ENCODE results near the gene OR8B4. TPM values are rescaled to one million over a fixed set of nuclear protein-coding genes. Genes with fewer than 3 reads are reported as not detected.

The OR8B4 gene
- total RNA-seq, 1 donor from 2014 or later = not detected

DNA sequence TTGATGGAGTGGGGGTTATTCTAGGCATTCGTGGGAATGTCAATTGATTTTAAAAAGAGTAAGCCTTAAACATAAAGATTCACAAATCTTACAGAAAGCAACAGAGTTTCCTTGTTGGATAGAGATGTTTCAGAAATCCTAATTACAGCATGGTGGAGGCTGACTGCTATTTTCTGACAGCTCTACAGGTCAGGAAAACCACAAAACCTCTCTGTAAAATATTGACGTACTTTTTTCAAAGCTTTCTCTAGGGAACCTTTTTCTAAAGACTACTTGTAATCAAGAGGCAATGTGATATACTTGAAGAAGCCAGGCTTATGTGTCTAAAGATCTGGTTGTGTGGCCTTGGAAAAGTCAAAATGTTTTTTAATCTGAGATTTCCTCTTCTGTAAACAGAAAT, 29.9 kb upstream of the OR8B4 start:
- Histone ChIP-seq H3K9me3 (ENCODE audit: control insufficient read depth in 3 of 3, low read length in 3 of 3) (no peaks in the 10 kb centered on the region), H3K36me3 (ENCODE audit: control insufficient read depth in 3 of 3, insufficient read depth in 3 of 3, low read length in 3 of 3) (no peaks in the 10 kb centered on the region), H3K27me3 (ENCODE audit: control insufficient read depth in 3 of 3, insufficient read depth in 3 of 3, low read length in 3 of 3) (no peaks in the 10 kb centered on the region), H3K4me1 (ENCODE audit: control insufficient read depth in 3 of 3, insufficient read depth in 3 of 3, low read length in 3 of 3) (no peaks in the 10 kb centered on the region), H3K9ac (ENCODE audit: low read depth in 1 of 3, low read length in 3 of 3) (no peak overlapping the region), H3K27ac (ENCODE audit: low read depth, low read length) (no peak overlapping the region), H3K4me3 (ENCODE audit: low read length in 3 of 3) (no peak overlapping the region)

DNA sequence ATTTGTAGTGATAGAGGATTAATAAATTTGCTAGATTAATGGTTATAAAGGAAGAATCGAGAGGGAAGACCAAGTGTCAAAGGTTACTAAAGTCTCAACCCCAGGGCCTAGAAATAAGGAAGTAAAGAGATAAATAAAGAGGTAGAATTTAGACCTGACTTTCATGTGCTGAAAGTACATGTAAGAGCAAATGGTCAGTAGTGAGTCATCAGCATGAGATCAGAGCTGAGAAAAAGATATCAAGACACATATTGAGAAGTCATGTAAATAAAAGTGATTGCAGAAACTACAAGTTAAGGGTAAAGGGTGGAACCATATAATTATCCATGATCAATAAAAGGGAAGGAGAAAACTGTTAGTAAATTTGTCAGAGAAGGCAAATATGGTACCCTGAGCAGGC, 22.2 kb upstream of the OR8B4 start:
- H3K9me3 ChIP-seq (ENCODE audit: control insufficient read depth in 3 of 3, low read length in 3 of 3) = no peaks in the 10 kb centered on the region
- no peaks in the 10 kb centered on the region for H3K4me1 ChIP-seq (ENCODE audit: control insufficient read depth in 3 of 3, insufficient read depth in 3 of 3, low read length in 3 of 3)
- no peaks in the 10 kb centered on the region for H3K36me3 ChIP-seq (ENCODE audit: control insufficient read depth in 3 of 3, insufficient read depth in 3 of 3, low read length in 3 of 3)
- H3K4me3 ChIP-seq (ENCODE audit: low read length in 3 of 3) = no peak overlapping the region
- no peaks in the 10 kb centered on the region for H3K27me3 ChIP-seq (ENCODE audit: control insufficient read depth in 3 of 3, insufficient read depth in 3 of 3, low read length in 3 of 3)
- H3K9ac ChIP-seq (ENCODE audit: low read depth in 1 of 3, low read length in 3 of 3) = no peak overlapping the region
- H3K27ac ChIP-seq (ENCODE audit: low read depth, low read length) = no peak overlapping the region

DNA sequence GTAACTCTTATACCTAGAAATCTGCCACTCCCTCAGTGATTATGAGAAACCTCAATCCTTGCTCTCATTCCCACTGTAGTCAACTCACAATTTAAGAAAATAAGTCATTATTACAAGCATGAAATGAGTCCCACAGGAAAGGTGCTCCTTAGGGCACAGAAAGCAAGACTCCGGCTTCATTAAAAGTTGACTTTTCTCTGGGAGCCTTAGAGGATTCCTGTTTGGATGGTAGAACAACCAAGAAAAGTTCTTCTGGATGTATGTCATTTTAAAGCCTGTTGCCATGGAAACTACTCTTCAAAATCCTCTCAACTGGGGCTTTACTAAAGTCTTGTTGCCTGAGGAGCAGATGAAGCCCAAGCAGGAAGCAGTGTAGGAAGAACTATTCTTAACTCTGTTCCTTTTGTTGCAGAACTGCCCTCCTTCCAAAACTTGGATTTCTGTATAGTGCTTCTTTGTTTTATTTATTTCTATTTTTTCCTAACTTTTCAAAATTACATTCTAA, 21.0 kb upstream of the OR8B4 start, which contains the start of gene OR8B8:
TSS of gene OR8B8 (minus strand) at position 51 of the 505 bp plus-strand sequence. CDS start 4,611 bp downstream, outside the sequence.
- no peaks in the 10 kb centered on the region for H3K4me1 ChIP-seq (ENCODE audit: control insufficient read depth in 3 of 3, insufficient read depth in 3 of 3, low read length in 3 of 3)
- H3K27ac ChIP-seq (ENCODE audit: low read depth, low read length) = no peak within 1 kb of the TSS
- no peaks in the 10 kb centered on the region for H3K36me3 ChIP-seq (ENCODE audit: control insufficient read depth in 3 of 3, insufficient read depth in 3 of 3, low read length in 3 of 3)
- no peaks in the 10 kb centered on the region for H3K27me3 ChIP-seq (ENCODE audit: control insufficient read depth in 3 of 3, insufficient read depth in 3 of 3, low read length in 3 of 3)
- no peaks in the 10 kb centered on the region for H3K9me3 ChIP-seq (ENCODE audit: control insufficient read depth in 3 of 3, low read length in 3 of 3)
- H3K9ac ChIP-seq (ENCODE audit: low read depth in 1 of 3, low read length in 3 of 3) = no peak within 1 kb of the TSS
- no peak within 1 kb of the TSS for H3K4me3 ChIP-seq (ENCODE audit: low read length in 3 of 3)

DNA sequence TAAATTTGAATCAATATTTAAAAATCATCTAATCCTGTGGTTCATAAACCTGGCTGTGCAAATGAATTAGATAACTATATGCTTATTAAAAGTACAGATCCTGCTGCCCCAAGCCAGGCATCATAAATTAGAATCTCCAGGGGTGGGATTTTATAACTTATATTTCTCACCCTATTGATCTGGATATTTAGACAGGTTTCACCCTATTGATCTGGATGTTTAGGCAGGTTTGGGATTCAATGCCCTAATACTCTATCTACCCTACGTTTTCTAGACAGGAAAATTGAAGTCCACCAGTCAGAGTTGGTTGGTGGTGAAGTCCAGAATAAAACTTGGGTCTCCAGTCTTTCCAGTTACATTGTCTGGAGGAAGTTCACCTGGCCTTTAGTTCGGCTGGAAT, 18.2 kb upstream of the OR8B4 start:
- Histone ChIP-seq H3K27me3 (ENCODE audit: control insufficient read depth in 3 of 3, insufficient read depth in 3 of 3, low read length in 3 of 3) (no peaks in the 10 kb centered on the region), H3K36me3 (ENCODE audit: control insufficient read depth in 3 of 3, insufficient read depth in 3 of 3, low read length in 3 of 3) (no peaks in the 10 kb centered on the region), H3K9ac (ENCODE audit: low read depth in 1 of 3, low read length in 3 of 3) (no peak overlapping the region), H3K9me3 (ENCODE audit: control insufficient read depth in 3 of 3, low read length in 3 of 3) (no peaks in the 10 kb centered on the region), H3K27ac (ENCODE audit: low read depth, low read length) (no peak overlapping the region), H3K4me3 (ENCODE audit: low read length in 3 of 3) (no peak overlapping the region), H3K4me1 (ENCODE audit: control insufficient read depth in 3 of 3, insufficient read depth in 3 of 3, low read length in 3 of 3) (no peaks in the 10 kb centered on the region)

DNA sequence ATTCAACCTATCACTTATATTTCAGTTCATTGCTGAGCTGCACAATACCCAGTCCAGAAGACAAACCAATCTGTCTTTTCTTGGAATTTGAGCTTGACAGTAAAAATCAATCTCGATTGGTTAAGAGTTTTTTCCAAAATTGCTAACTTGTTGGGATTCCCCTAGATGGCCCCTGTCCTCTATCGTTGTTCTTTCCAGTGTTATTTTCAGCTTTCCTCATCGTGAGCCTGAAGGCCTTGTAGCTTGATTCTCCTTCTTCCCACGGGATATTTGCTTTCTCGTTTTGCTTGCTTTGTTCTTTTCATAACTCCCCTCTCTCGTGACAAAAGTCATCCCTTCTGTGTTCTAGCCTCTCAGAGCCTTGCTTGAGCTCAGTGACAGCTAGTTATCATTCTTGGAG, 17.8 kb upstream of the OR8B4 start:
- no peaks in the 10 kb centered on the region for H3K4me1 ChIP-seq (ENCODE audit: control insufficient read depth in 3 of 3, insufficient read depth in 3 of 3, low read length in 3 of 3)
- H3K9me3 ChIP-seq (ENCODE audit: control insufficient read depth in 3 of 3, low read length in 3 of 3) = no peaks in the 10 kb centered on the region
- no peaks in the 10 kb centered on the region for H3K27me3 ChIP-seq (ENCODE audit: control insufficient read depth in 3 of 3, insufficient read depth in 3 of 3, low read length in 3 of 3)
- H3K27ac ChIP-seq (ENCODE audit: low read depth, low read length) = no peak overlapping the region
- H3K4me3 ChIP-seq (ENCODE audit: low read length in 3 of 3) = no peak overlapping the region
- no peaks in the 10 kb centered on the region for H3K36me3 ChIP-seq (ENCODE audit: control insufficient read depth in 3 of 3, insufficient read depth in 3 of 3, low read length in 3 of 3)
- no peak overlapping the region for H3K9ac ChIP-seq (ENCODE audit: low read depth in 1 of 3, low read length in 3 of 3)

DNA sequence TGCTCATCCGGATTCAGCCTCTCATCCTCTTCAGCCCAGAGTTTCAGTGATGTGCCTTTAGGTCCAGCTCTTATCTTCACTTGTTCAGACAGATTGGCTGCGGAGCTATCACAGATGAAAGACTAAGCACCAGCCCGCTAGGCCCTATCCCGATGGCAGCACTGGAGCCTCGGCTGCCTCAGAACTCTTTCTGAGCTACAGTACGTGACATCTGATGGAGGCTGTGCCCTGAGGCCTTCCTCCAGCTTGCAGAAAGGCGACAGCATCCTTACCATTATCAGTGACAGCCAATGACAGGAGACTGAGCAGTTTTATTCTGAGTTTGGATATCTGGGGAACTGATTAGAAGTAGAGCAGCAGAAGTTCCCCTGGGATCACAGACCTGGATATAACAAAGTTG, 16.8 kb upstream of the OR8B4 start:
- Histone ChIP-seq H3K4me1 (ENCODE audit: control insufficient read depth in 3 of 3, insufficient read depth in 3 of 3, low read length in 3 of 3) (no peaks in the 10 kb centered on the region), H3K4me3 (ENCODE audit: low read length in 3 of 3) (no peak overlapping the region), H3K27ac (ENCODE audit: low read depth, low read length) (no peak overlapping the region), H3K27me3 (ENCODE audit: control insufficient read depth in 3 of 3, insufficient read depth in 3 of 3, low read length in 3 of 3) (no peaks in the 10 kb centered on the region), H3K9me3 (ENCODE audit: control insufficient read depth in 3 of 3, low read length in 3 of 3) (no peaks in the 10 kb centered on the region), H3K9ac (ENCODE audit: low read depth in 1 of 3, low read length in 3 of 3) (no peak overlapping the region), H3K36me3 (ENCODE audit: control insufficient read depth in 3 of 3, insufficient read depth in 3 of 3, low read length in 3 of 3) (no peaks in the 10 kb centered on the region)

DNA sequence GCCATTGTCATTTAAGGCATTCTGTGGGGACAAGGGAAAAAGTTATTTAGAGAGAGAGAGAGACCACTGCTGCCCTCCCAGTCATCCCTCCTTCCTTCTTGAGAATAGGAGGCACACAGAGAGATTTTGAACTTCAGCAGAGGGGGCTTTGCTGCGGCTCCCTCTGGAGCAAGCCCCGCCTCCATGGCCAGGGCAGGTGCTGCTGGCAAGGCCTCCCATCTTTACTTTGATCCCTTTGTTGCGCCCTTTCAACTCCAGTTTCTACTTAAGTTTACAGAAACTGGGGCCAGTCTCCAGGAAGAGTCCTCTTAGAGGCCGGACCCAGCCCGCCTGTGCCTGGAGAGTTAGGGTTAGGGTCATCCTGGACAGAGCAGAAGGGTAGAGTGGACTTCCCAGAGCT, 16.4 kb upstream of the OR8B4 start:
- no peaks in the 10 kb centered on the region for H3K9me3 ChIP-seq (ENCODE audit: control insufficient read depth in 3 of 3, low read length in 3 of 3)
- no peak overlapping the region for H3K9ac ChIP-seq (ENCODE audit: low read depth in 1 of 3, low read length in 3 of 3)
- H3K4me1 ChIP-seq (ENCODE audit: control insufficient read depth in 3 of 3, insufficient read depth in 3 of 3, low read length in 3 of 3) = no peaks in the 10 kb centered on the region
- H3K36me3 ChIP-seq (ENCODE audit: control insufficient read depth in 3 of 3, insufficient read depth in 3 of 3, low read length in 3 of 3) = no peaks in the 10 kb centered on the region
- no peak overlapping the region for H3K4me3 ChIP-seq (ENCODE audit: low read length in 3 of 3)
- H3K27me3 ChIP-seq (ENCODE audit: control insufficient read depth in 3 of 3, insufficient read depth in 3 of 3, low read length in 3 of 3) = no peaks in the 10 kb centered on the region
- no peak overlapping the region for H3K27ac ChIP-seq (ENCODE audit: low read depth, low read length)

DNA sequence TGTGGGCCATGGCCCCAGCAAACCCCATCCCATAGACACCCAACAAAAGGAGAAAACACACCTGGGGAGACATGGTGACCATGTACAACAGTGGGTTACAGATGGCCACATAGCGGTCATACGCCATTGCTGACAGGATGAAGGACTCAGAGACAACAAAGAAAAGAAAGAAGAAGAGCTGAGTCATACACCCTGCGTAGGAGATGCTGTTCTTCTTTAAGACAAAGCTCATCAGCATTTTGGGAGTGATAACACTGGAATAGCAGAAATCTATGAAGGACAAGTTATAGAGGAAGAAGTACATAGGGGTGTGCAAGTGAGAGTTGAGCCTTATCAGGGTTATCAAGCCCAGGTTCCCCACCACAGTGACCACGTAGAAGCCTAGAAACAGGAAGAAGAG, 15.9 kb upstream of the OR8B4 start:
- Histone ChIP-seq H3K4me3 (ENCODE audit: low read length in 3 of 3) (no peak overlapping the region), H3K27me3 (ENCODE audit: control insufficient read depth in 3 of 3, insufficient read depth in 3 of 3, low read length in 3 of 3) (no peaks in the 10 kb centered on the region), H3K36me3 (ENCODE audit: control insufficient read depth in 3 of 3, insufficient read depth in 3 of 3, low read length in 3 of 3) (no peaks in the 10 kb centered on the region), H3K27ac (ENCODE audit: low read depth, low read length) (no peak overlapping the region), H3K4me1 (ENCODE audit: control insufficient read depth in 3 of 3, insufficient read depth in 3 of 3, low read length in 3 of 3) (no peaks in the 10 kb centered on the region), H3K9me3 (ENCODE audit: control insufficient read depth in 3 of 3, low read length in 3 of 3) (no peaks in the 10 kb centered on the region), H3K9ac (ENCODE audit: low read depth in 1 of 3, low read length in 3 of 3) (no peak overlapping the region)

DNA sequence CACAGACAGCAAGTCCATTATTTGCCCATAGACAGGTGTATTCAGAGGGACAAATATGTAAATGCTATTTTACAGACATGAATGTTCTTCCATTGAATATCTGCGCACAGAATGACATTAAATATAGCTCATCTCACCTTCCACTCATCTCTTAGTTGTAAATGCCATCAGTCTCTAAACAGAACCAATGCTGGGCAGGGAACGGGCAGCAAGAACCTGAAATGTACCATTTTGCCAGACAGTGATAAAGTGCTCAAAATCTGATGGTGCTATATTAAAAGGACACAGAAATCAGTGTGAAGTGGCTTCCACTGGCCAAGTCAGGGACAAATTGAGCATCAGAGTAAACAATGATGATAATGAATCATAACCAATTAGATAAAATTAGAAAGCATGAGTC, 10.0 kb upstream of the OR8B4 start:
- Histone ChIP-seq H3K9ac (ENCODE audit: low read depth in 1 of 3, low read length in 3 of 3) (no peak overlapping the region), H3K27ac (ENCODE audit: low read depth, low read length) (no peak overlapping the region), H3K27me3 (ENCODE audit: control insufficient read depth in 3 of 3, insufficient read depth in 3 of 3, low read length in 3 of 3) (no peaks in the 10 kb centered on the region), H3K36me3 (ENCODE audit: control insufficient read depth in 3 of 3, insufficient read depth in 3 of 3, low read length in 3 of 3) (no peaks in the 10 kb centered on the region), H3K4me3 (ENCODE audit: low read length in 3 of 3) (no peak overlapping the region), H3K4me1 (ENCODE audit: control insufficient read depth in 3 of 3, insufficient read depth in 3 of 3, low read length in 3 of 3) (no peaks in the 10 kb centered on the region), H3K9me3 (ENCODE audit: control insufficient read depth in 3 of 3, low read length in 3 of 3) (peaks cover 0 to 2% (median 0%) of the 10 kb centered on the region in 3 donors)

DNA sequence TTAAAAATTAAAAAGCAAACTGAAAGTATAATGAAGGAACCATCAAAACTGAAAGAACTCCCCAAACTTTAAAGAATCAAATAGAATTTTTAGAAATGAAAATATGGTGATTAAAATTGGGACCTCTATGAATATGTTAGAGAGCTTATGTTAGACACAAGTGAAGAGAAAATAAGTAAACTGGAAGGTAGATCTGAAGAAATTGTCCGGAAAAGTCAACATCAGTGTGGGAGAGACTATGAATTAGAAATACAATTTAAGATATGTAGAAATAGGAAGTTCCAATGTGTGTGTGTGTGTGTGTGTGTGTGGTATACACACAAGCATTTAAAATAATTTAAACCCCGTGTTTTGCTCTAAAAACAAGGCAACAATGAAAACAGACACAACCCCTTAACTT, 4.9 kb upstream of the OR8B4 start:
- no peaks in the 10 kb centered on the region for H3K4me1 ChIP-seq (ENCODE audit: control insufficient read depth in 3 of 3, insufficient read depth in 3 of 3, low read length in 3 of 3)
- H3K9ac ChIP-seq (ENCODE audit: low read depth in 1 of 3, low read length in 3 of 3) = no peak overlapping the region
- no peaks in the 10 kb centered on the region for H3K27me3 ChIP-seq (ENCODE audit: control insufficient read depth in 3 of 3, insufficient read depth in 3 of 3, low read length in 3 of 3)
- H3K9me3 ChIP-seq (ENCODE audit: control insufficient read depth in 3 of 3, low read length in 3 of 3) = peaks cover 0 to 2% (median 0%) of the 10 kb centered on the region in 3 donors
- no peak overlapping the region for H3K4me3 ChIP-seq (ENCODE audit: low read length in 3 of 3)
- H3K36me3 ChIP-seq (ENCODE audit: control insufficient read depth in 3 of 3, insufficient read depth in 3 of 3, low read length in 3 of 3) = no peaks in the 10 kb centered on the region
- H3K27ac ChIP-seq (ENCODE audit: low read depth, low read length) = no peak overlapping the region

DNA sequence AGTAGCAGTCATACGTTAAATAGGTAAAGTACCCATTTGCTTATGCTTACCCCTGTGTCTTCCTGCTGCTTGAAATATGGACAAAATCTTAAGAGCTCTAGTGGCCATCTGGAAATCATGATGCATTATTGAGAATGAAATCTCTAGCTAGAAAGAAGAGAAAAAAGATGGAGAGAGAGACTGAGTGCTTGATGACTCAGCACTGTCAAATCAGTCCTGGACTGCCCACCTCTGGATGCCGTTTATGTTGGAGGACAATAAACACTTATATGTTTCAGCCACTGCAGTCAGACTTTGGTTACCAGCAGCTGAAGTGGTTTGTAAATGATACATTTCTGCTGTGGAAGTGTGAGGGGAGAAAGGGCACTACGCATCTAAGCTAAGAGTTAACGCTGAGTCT, 3.6 kb downstream of the OR8B4 start:
- Histone ChIP-seq H3K4me3 (ENCODE audit: low read length in 3 of 3) (no peak overlapping the region), H3K9me3 (ENCODE audit: control insufficient read depth in 3 of 3, low read length in 3 of 3) (no peaks in the 10 kb centered on the region), H3K36me3 (ENCODE audit: control insufficient read depth in 3 of 3, insufficient read depth in 3 of 3, low read length in 3 of 3) (no peaks in the 10 kb centered on the region), H3K4me1 (ENCODE audit: control insufficient read depth in 3 of 3, insufficient read depth in 3 of 3, low read length in 3 of 3) (no peaks in the 10 kb centered on the region), H3K27me3 (ENCODE audit: control insufficient read depth in 3 of 3, insufficient read depth in 3 of 3, low read length in 3 of 3) (peaks cover 0 to 2% (median 0%) of the 10 kb centered on the region in 3 donors), H3K9ac (ENCODE audit: low read depth in 1 of 3, low read length in 3 of 3) (no peak overlapping the region), H3K27ac (ENCODE audit: low read depth, low read length) (no peak overlapping the region)

Data from skeletal muscle tissue (tissue), 4 donors.